ENCODE data around the gene FAM241A.

The FAM241A gene

DNA sequence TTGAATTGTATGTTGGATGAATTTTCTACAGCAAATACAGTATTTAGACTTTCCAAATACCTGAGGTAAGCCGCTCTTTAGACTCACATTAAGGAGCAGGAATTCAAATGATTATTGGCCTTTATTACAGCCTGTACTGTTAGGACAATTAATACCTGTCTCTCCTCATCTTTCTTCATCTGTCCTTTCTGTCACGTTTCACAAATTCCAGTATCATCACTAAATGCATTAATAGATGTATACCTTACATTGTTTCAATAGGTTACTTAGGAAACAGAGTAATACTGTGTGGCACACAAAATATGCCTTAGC, 1.2 kb downstream of the FAM241A start:
- ATAC-seq, result no peak

DNA sequence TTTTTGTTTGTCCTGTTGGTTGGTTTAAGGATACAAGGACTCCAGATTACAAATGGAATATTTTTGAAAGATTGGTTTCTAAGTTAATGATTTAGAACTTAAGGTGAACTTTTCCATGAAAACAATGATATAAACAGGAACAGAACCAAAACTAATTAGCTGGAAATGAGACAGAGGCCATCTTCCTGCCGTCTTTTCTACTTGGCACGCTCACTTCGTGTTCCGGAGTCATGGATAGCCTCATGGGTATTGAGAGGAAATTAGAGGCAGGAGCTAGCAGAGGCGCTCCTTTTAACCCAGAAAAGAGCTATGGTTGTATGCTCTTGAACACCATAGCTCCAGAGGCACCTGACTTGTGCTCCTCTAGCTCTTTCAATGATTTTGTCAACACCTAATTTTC, 2.4 kb downstream of the FAM241A start:
- no peak for ATAC-seq
- TF ChIP-seq ZFP3 (CRISPR knock-in tag; IDR thresholded peaks at IDR 0.05) (no peak), CSDC2 (CRISPR knock-in tag; IDR thresholded peaks at IDR 0.05) (no peak), SNAI2 (CRISPR knock-in tag; IDR thresholded peaks at IDR 0.05) (no peak), ESRRG (CRISPR knock-in tag; IDR thresholded peaks at IDR 0.05) (no peak), GLIS3 (CRISPR knock-in tag; IDR thresholded peaks at IDR 0.05) (no peak), ZNF8 (CRISPR knock-in tag; IDR thresholded peaks at IDR 0.05) (no peak), RARB (CRISPR knock-in tag; IDR thresholded peaks at IDR 0.05) (no peak)
- TF ChIP-seq, protein P1, sequence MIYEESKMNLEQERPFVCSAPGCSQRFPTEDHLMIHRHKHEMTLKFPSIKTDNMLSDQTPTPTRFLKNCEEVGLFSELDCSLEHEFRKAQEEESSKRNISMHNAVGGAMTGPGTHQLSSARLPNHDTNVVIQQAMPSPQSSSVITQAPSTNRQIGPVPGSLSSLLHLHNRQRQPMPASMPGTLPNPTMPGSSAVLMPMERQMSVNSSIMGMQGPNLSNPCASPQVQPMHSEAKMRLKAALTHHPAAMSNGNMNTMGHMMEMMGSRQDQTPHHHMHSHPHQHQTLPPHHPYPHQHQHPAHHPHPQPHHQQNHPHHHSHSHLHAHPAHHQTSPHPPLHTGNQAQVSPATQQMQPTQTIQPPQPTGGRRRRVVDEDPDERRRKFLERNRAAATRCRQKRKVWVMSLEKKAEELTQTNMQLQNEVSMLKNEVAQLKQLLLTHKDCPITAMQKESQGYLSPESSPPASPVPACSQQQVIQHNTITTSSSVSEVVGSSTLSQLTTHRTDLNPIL (CRISPR knock-in tag; IDR thresholded peaks at IDR 0.05; ENCODE audit: low read depth), result no peak
- TF ChIP-seq, protein P2, sequence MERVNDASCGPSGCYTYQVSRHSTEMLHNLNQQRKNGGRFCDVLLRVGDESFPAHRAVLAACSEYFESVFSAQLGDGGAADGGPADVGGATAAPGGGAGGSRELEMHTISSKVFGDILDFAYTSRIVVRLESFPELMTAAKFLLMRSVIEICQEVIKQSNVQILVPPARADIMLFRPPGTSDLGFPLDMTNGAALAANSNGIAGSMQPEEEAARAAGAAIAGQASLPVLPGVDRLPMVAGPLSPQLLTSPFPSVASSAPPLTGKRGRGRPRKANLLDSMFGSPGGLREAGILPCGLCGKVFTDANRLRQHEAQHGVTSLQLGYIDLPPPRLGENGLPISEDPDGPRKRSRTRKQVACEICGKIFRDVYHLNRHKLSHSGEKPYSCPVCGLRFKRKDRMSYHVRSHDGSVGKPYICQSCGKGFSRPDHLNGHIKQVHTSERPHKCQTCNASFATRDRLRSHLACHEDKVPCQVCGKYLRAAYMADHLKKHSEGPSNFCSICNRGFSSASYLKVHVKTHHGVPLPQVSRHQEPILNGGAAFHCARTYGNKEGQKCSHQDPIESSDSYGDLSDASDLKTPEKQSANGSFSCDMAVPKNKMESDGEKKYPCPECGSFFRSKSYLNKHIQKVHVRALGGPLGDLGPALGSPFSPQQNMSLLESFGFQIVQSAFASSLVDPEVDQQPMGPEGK (CRISPR knock-in tag; IDR thresholded peaks at IDR 0.05; ENCODE audit: borderline replicate concordance), result no peak

More for the DNA sequence above, 1.2 kb downstream of the FAM241A start:
- TF ChIP-seq ESRRG (CRISPR knock-in tag; IDR thresholded peaks at IDR 0.05), result no peak

DNA sequence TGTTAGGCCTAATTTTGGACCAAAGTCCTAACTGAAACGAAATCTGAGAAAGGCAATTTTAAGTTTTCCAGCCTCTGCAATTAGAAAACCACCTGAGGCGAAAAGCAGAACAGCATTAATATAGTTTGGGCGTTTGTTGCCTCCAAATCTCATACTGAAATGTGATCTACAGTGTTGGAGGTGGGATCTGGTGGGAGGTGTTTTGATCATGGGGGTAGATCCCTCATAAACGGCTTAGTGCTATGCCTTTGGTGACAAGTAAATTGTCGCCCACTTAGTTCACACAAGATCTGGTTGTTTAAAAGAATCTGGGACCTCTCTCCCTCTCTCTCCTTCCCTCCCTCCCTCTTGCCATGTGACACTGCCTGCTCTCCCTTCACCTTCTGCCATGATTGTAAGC, 5.7 kb downstream of the FAM241A start:
- TF ChIP-seq ISL1 (CRISPR knock-in tag; IDR thresholded peaks at IDR 0.05), result no peak
- no peak for TF ChIP-seq ARNTL (CRISPR knock-in tag; IDR thresholded peaks at IDR 0.05; ENCODE audit: borderline replicate concordance, low read depth)
- ATAC-seq, result no peak

DNA sequence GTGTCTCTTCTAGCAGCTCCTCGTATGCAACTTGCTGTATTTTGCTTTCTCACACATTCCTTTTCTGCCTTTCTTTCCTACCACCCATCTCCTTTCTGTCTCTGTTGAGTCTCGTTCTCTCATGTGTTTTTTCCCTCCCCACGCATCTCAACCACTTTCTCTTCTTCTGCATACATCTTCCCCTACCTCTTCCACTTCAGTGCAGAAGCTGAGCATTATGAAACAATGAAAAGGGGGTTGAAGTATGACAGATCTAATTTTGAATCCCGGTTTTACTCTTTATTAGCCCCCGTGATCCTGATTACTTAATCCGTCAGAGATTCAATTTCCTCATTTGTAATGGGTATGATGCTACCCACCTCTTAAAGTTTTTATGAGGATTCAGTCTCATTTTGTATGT, 7.3 kb downstream of the FAM241A start:
- TF ChIP-seq ZFP30 (CRISPR knock-in tag; IDR thresholded peaks at IDR 0.05) (no peak), SNAI2 (CRISPR knock-in tag; IDR thresholded peaks at IDR 0.05) (no peak), ZC3H10 (CRISPR knock-in tag; IDR thresholded peaks at IDR 0.05) (no peak), TOX (CRISPR knock-in tag; IDR thresholded peaks at IDR 0.05; ENCODE audit: borderline replicate concordance) (no peak), PPARA (CRISPR knock-in tag; IDR thresholded peaks at IDR 0.05; ENCODE audit: borderline replicate concordance) (no peak), TCF4 (CRISPR knock-in tag; IDR thresholded peaks at IDR 0.05; ENCODE audit: borderline replicate concordance) (no peak), ISL1 (CRISPR knock-in tag; IDR thresholded peaks at IDR 0.05) (no peak)
- TF ChIP-seq, protein P3, sequence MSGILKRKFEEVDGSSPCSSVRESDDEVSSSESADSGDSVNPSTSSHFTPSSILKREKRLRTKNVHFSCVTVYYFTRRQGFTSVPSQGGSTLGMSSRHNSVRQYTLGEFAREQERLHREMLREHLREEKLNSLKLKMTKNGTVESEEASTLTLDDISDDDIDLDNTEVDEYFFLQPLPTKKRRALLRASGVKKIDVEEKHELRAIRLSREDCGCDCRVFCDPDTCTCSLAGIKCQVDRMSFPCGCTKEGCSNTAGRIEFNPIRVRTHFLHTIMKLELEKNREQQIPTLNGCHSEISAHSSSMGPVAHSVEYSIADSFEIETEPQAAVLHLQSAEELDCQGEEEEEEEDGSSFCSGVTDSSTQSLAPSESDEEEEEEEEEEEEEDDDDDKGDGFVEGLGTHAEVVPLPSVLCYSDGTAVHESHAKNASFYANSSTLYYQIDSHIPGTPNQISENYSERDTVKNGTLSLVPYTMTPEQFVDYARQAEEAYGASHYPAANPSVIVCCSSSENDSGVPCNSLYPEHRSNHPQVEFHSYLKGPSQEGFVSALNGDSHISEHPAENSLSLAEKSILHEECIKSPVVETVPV (CRISPR knock-in tag; IDR thresholded peaks at IDR 0.05), result no peak
- ATAC-seq, result no peak

DNA sequence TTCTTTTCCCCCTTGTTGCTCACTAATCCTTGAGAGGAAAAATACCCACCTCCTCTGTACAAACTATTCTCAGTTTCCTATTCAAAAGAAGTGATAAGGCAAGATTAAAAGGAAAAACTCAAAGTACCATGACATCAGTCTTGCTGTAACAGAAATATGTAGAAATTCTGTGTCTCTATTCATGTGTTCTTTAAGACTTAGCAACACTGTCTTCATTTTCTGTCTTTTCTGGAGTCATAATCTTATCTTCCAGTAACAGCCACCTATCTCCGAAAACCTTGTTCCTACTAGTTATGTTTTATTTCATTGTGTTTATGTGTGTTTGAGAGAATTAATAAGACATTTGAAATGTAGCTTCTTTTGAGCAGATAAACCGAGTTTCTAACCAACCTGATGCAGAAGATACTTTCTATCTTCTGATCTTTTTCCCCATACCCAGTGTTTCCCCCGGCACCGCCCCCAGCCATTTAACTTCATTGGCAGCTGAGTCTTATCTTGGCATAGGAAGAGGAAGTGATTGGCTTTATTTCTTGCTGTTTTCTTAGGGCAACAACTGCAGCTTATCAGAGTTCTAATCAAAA, 8.0 kb downstream of the FAM241A start:
- ATAC-seq, result no peak
- no peak for TF ChIP-seq PPARA (CRISPR knock-in tag; IDR thresholded peaks at IDR 0.05; ENCODE audit: borderline replicate concordance)
- no peak for TF ChIP-seq ESRRG (CRISPR knock-in tag; IDR thresholded peaks at IDR 0.05)
- no peak for TF ChIP-seq BACH2 (CRISPR knock-in tag; IDR thresholded peaks at IDR 0.05; ENCODE audit: borderline replicate concordance)
- TF ChIP-seq ZNF70 (CRISPR knock-in tag; IDR thresholded peaks at IDR 0.05), result no peak
- TF ChIP-seq ARNTL (CRISPR knock-in tag; IDR thresholded peaks at IDR 0.05; ENCODE audit: borderline replicate concordance, low read depth), result no peak
- no peak for TF ChIP-seq SNAI2 (CRISPR knock-in tag; IDR thresholded peaks at IDR 0.05)
- TF ChIP-seq ZFP3 (CRISPR knock-in tag; IDR thresholded peaks at IDR 0.05), result no peak
- TF ChIP-seq RARB (CRISPR knock-in tag; IDR thresholded peaks at IDR 0.05), result no peak
- no peak for TF ChIP-seq TCF4 (CRISPR knock-in tag; IDR thresholded peaks at IDR 0.05; ENCODE audit: borderline replicate concordance)
- TF ChIP-seq ZFP30 (CRISPR knock-in tag; IDR thresholded peaks at IDR 0.05), result no peak
- TF ChIP-seq, protein P3 (CRISPR knock-in tag; IDR thresholded peaks at IDR 0.05), result no peak
- TF ChIP-seq, protein P1 (CRISPR knock-in tag; IDR thresholded peaks at IDR 0.05; ENCODE audit: low read depth), result no peak
- no peak for TF ChIP-seq ZNF8 (CRISPR knock-in tag; IDR thresholded peaks at IDR 0.05)
- TF ChIP-seq ZC3H10 (CRISPR knock-in tag; IDR thresholded peaks at IDR 0.05), result no peak

Data from SK-N-SH treated with all-trans-retinoic acid at 6 μM for 48 hours (cell line).